ENCODE results near the gene ABCA4.

DNA sequence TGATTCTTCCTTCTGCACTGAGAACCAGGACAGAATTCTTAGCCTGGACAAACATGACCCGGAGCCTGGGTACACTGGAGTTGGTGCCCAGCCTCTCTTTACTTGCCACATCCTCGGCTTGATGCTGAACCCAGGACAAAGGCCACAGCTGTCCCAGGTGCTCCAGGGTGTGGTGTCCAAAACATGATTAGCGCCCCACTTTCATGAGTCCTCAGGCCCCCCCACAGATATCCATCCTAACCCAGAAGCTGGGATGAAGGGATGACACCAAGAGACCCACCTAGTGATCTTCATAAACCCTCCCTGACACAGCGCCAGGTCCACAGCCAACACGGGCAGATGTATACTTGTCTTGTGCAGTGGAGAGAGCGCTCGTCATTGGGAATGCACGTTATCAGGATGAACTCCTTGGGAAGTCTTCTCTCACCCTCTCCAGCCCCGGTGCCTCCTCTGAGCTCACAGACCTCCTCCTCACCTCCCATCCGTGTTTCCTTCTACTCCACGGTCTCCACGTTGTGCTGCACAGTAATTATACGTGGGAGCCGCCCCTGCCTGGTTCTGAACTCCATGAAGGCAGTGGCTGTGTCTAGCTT, 3.6 kb downstream of the ABCA4 start:
- TF ChIP-seq, protein P1, sequence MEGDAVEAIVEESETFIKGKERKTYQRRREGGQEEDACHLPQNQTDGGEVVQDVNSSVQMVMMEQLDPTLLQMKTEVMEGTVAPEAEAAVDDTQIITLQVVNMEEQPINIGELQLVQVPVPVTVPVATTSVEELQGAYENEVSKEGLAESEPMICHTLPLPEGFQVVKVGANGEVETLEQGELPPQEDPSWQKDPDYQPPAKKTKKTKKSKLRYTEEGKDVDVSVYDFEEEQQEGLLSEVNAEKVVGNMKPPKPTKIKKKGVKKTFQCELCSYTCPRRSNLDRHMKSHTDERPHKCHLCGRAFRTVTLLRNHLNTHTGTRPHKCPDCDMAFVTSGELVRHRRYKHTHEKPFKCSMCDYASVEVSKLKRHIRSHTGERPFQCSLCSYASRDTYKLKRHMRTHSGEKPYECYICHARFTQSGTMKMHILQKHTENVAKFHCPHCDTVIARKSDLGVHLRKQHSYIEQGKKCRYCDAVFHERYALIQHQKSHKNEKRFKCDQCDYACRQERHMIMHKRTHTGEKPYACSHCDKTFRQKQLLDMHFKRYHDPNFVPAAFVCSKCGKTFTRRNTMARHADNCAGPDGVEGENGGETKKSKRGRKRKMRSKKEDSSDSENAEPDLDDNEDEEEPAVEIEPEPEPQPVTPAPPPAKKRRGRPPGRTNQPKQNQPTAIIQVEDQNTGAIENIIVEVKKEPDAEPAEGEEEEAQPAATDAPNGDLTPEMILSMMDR (IDR thresholded peaks at IDR 0.05), result no peak
- TF ChIP-seq POLR2A (IDR thresholded peaks at IDR 0.05), result no peak

Measured in Peyer's patch (tissue), 4 donors.